ENCODE data around the gene ULBP2.

- TF ChIP-seq CTCF (optimal IDR thresholded peaks at IDR 0.05 in 1 of 3, IDR thresholded peaks at IDR 0.05 in 1 of 3, conservative IDR thresholded peaks at IDR 0.05 in 1 of 3; ENCODE audit: extremely low read depth in 1 of 3, insufficient read depth in 2 of 3, low read length in 3 of 3) (no peak), EZH2 (IDR thresholded peaks at IDR 0.05; ENCODE audit: low read length) (no peak)
Measured at GRCh38 chr6:149913540-149914240, 28.1 kb upstream of the ULBP2 start.

Measured in keratinocyte (primary cell).